Fibroblast of pulmonary artery (primary cell): ENCODE data around the gene ATP8B4.

Experiments
- DNase-seq: peaks from one replicate; pipeline ENCODE4 v3.0.0-alpha.2; 2010; ENCODE audit warnings: low read depth
- H3K4me3 ChIP-seq: replicated peaks from 2 replicates; pipeline ENCODE4 v1.5.1; 2011; ENCODE audit warnings: low read depth, mild to moderate bottlenecking, control low read depth, low read length, moderate library complexity
- TF ChIP-seq, protein P1 (sequence below): IDR thresholded peaks from 2 replicates; pipeline ENCODE4 v1.5.1; 2011; ENCODE audit warnings: mild to moderate bottlenecking, control low read depth, low read length, inconsistent platforms; ENCODE audit errors: missing control alignments

The ATP8B4 gene

DNA sequence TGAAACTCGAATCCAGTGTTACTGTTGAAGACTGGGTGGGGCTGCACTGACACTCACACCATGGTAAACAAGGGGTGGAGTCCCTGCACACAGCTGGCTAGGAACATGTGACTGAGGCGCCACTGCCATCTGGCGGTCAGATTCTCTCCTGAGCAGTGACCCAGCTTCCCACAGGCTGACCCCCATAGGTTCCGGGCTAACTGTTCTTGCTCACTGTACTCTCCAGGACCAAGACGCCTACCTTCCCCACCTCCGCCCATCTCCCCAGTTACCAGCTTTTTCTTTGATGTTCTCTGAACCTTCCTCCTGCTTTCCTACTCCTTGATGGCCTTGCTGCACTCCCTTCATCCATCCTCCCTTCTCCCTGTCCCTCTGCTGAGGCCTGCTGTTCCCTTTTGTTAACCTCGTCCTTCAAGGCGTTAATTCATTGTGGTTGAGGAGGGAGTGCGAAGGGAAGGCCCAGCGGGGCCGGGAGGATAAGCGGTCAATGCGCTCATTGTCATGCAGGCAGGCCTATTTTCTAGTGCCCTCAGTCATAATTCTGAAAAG lies 115.2 kb downstream of the ATP8B4 start:
- TF ChIP-seq, protein P1, sequence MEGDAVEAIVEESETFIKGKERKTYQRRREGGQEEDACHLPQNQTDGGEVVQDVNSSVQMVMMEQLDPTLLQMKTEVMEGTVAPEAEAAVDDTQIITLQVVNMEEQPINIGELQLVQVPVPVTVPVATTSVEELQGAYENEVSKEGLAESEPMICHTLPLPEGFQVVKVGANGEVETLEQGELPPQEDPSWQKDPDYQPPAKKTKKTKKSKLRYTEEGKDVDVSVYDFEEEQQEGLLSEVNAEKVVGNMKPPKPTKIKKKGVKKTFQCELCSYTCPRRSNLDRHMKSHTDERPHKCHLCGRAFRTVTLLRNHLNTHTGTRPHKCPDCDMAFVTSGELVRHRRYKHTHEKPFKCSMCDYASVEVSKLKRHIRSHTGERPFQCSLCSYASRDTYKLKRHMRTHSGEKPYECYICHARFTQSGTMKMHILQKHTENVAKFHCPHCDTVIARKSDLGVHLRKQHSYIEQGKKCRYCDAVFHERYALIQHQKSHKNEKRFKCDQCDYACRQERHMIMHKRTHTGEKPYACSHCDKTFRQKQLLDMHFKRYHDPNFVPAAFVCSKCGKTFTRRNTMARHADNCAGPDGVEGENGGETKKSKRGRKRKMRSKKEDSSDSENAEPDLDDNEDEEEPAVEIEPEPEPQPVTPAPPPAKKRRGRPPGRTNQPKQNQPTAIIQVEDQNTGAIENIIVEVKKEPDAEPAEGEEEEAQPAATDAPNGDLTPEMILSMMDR: peak; percentile 80
- DNase-seq: peak; percentile 92
- H3K4me3 ChIP-seq: no peak overlapping the region

GRCh38 chr15:49991587-49991986 lies 127.4 kb downstream of the ATP8B4 start:
- TF ChIP-seq, protein P1: no peak
- DNase-seq: no peak
- H3K4me3 ChIP-seq: no peak overlapping the region

DNA sequence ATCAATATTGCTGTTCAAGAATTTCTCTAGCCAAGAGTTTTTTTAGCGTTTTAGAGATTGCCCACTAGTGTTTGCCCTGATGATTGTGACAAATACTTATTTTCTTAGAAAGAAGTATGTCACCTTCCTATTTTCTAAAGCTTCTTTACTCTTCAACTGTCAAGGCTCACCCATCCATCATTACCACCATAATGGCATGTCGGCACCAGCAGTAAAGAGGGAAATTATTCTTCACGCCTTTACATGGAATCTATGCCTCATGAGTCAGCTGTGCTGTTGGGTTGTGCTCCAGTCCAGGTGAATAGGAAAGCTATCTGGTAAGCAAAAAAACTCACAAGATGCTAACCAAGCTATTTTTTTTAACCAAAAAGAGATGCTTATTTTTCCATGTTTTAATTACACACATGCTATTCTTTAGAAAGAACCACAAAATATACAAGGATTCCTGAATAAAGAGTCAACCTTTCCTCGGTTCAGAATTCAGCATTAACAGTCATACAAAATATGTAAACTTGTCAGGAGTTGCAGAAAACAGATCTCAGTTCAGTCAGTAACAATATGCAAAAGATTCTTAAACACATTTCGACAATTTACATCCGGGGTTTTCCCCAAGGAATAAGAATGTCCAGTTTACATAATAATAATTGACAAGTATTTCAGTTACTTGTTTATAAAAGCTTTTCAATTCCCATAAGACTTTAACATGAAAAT lies 128.0 kb downstream of the ATP8B4 start:
- peak; percentile 56 for DNase-seq
- no peak overlapping the region for H3K4me3 ChIP-seq
- TF ChIP-seq, protein P1: no peak

DNA sequence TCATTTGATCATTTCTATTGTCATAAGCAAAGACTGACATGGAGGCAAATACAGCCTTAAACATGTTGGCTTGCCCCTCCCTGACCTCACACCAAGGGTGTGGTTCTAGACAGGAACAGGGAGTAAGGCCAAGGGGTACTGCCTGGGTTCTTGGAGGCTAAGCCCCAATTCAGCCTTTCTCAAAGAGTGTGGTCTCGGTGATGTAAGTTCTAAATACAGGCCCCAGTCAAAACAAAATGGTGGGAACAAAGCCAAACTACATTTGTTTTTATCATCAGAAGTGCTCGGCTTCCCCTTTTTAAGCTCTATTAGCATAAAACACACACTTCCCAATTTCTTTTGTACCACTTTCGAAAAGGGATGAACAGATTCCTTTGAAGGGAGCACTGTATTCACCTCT lies 129.5 kb downstream of the ATP8B4 start:
- DNase-seq: no peak
- H3K4me3 ChIP-seq: no peak overlapping the region
- TF ChIP-seq, protein P1: no peak

- TF ChIP-seq, protein P1: no peak
- no peak for DNase-seq
- no peak overlapping the region for H3K4me3 ChIP-seq
Observed at GRCh38 chr15:49988766-49989165, 130.3 kb downstream of the ATP8B4 start.

GRCh38 chr15:49987896-49988295 lies 131.1 kb downstream of the ATP8B4 start:
- H3K4me3 ChIP-seq: no peak overlapping the region
- TF ChIP-seq, protein P1: no peak
- no peak for DNase-seq
